HG02885 (cell line): Measurements from ENCODE around the gene ADGB.

Experiments
- ATAC-seq: cut with Tn5 transposase; IDR thresholded peaks from one replicate; pipeline ENCODE4 v1.9.1; 2021; ENCODE audit warnings: mild to moderate bottlenecking; ENCODE audit not compliant: unreplicated experiment, poor library complexity

Gene ADGB

GRCh38 chr6:146620655-146621054, 21.9 kb downstream of the ADGB start:
- ATAC-seq = no peak

DNA sequence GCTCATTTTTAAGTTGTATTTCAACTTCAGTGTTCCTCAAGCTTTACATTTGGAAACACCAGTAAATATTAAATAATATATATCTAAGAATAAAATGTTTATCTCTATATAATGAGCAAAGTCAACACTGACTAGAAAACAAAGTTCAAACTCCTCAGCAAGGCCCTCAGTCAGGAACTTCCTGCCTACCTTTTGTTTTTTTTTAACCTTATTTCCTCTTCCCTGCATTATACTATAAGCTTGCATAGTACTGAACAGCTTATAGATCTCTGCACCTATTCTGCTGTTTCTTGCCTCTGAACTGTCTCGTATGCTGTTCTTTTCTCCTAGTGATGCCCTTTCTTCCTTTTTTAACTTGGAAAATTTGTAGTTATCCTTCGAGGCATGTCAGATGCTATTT, 29.6 kb downstream of the ADGB start:
- no peak for ATAC-seq

GRCh38 chr6:146634022-146634421, 35.2 kb downstream of the ADGB start:
- no peak for ATAC-seq

GRCh38 chr6:146635165-146635564, 36.4 kb downstream of the ADGB start:
- ATAC-seq = no peak

GRCh38 chr6:146636481-146636880, 37.7 kb downstream of the ADGB start:
- no peak for ATAC-seq

GRCh38 chr6:146642921-146643320, 44.1 kb downstream of the ADGB start:
- ATAC-seq = no peak

DNA sequence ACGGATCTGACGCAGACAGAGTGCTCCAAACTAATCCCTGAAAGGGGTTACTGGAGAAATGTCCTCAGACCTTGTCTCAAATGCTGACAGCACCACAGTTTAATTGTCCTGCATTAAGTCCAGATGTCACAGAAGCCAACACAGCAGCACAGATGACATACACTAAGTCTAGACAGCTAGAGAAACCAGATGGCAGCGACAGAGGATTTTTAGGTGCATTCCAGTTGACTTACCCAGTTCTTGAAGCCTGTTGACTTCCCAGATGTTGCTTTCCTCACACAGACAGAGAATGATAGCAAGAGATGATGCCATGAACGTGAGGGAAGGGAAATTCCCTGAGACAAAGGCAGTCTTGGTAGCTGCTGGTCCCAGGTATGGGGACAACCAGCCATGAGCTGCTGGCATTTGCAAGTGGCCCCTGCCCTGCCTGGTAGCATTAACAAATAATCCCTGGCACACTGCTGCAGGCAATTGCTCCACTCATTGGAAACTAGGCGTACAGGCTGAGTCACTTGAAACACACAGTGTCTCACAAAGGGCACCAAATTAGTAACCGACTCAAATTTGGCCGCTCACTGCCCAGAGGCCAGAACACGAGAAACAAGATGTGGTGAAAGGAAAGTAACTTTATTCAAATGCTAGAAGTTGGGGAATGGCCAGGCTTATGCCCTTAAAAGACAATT, 52.2 kb downstream of the ADGB start:
- no peak for ATAC-seq

DNA sequence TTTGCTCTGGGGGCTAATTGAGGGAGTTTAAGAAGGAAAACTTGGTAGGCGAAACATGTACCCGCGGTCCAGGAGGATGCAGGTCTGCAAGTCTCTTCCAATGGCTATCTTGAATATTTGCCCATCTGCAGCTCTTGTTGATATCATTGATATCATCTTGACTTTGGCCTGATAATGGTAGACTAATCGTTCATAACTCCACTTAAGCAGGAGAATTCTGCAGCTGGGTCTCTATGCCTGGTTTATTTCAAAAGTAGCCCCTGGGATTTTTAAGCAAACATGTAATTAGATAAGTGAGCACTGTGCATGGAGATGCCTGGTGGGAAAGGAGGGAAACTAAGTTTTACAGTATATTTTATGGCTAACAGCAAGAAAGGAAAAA, 52.7 kb downstream of the ADGB start:
- ATAC-seq = no peak

DNA sequence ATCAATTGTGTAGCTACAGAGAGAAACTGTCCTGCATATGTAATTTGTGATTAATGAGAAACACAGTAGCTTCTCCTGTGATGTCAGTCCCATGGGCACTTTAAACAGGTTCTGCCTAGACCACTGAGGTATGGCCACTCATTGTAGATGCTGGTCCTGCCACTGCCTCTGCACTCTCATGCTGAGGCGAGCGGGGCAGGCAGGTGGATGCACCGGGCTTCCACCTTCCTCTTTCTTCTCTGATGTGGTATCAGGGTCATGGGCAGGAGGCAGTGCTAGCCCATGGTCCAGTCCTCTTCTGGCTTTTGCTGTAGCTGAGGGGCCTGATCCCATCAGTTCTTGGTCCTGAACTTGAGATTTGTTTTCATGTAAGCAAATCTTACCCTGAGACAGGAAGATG, 58.7 kb downstream of the ADGB start:
- ATAC-seq = no peak

DNA sequence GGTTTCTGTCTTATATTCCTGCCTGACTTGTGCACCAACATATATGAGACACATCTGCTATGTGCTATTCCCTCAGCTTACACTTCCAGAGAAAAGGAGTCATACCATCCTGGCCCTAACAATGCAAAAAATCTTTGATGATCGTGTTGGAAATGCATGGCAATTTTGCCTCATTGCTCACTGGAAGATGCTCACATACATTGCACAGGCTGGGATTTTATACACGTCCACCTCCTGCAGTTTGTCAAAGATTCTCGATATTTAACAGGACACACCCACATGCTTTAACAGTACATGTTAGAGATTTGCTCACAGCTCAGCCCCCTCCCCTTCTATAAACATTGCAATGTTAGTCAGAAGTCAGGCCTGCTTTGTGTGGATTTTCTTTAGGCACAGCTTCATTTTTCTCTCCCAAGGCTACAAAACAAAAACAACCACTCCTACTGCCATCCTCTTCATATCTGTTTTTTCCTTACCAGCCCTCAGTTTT, 66.1 kb downstream of the ADGB start:
- ATAC-seq = no peak

- ATAC-seq = no peak
Measured at GRCh38 chr6:146666909-146667308, 68.1 kb downstream of the ADGB start.

- no peak for ATAC-seq
Measured at GRCh38 chr6:146670161-146670560, 71.4 kb downstream of the ADGB start.

GRCh38 chr6:146673069-146673468, 74.3 kb downstream of the ADGB start:
- no peak for ATAC-seq

- no peak for ATAC-seq
Measured at GRCh38 chr6:146679386-146679785, 80.6 kb downstream of the ADGB start.

DNA sequence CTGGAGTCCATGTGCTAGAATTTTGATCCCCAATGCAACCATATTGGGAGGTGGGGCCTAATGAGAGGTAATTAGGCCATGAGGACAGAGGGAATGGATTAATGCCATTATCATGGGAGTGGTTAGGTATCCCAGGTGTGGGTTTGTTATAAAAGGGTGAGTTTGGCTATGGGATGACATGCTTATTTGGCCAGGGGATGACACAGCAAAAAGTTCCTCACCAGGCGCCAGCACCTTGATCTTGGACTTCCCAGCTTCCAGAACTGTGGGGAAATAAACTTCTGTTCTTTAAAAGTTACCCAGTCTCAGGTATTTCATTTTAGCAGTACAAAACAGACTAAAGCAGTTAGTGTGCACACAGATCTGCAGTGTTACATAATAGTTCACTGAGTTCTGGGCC, 84.1 kb downstream of the ADGB start:
- no peak for ATAC-seq

DNA sequence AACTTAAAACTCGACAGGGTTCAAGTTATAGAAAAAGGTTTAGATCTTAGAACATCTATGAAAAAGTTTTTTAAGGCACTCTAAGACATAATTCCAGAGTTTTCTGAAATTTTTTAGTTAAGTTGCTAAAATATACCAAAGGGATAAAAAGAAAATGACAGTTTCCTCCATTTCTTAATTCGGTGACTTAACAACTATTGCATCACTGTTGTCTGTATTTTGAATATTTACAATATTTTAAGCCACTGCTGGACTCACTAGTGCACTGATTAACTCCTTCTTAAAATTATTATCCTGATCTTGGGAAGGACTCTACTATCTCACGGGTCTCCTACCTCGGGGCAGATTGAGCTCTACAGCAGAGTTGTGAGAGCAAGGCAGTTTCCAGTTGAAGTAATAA, 91.0 kb downstream of the ADGB start:
- ATAC-seq = no peak

GRCh38 chr6:146693342-146693741, 94.6 kb downstream of the ADGB start:
- no peak for ATAC-seq

DNA sequence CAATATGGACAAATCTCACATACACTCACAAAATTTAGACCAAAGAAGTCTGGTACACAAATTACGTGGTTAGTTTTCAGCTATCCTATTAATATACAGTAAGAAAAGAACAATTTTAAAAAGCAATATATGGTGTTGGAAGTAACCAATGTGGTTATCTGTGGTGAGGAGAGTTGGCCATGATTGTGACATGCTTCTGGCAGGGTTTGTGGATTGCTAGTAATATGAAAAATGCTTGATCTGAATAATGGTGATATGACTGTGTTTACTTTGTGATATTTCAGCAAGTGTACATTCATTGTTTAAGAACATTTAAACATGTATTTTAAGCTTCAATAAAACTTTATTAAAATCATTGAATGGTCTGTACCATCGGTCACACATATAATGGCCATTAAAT, 99.1 kb downstream of the ADGB start:
- ATAC-seq = no peak

DNA sequence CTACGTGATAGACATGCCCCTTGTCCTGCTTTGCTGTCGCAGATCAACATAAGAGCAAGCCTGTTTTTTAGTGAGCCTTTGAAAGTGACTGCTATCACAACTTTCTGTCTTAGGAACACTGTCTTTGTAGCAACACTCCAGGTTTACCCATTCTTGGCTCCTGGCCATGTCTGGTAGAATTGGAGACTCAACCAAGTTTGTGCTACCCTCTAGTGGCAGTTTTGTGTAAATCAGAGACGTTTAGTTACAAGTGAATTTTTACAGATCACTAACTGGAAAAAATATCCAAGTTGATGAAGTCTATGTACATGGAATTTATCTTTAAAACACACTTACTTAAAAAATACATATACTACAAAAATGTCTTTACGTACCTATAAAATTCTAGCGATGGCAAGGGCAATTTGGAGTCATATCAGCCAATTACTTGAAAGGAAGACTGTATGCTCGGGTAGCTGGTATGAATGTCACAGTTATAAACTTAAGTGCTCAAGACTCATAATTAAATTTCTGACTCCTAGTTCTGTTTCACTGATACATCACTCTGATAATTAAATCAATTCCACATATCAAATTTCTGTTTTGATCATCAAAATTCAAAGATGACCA, 101.4 kb downstream of the ADGB start:
- ATAC-seq = peak; percentile 89

GRCh38 chr6:146701632-146702031, 102.9 kb downstream of the ADGB start:
- no peak for ATAC-seq

- ATAC-seq = no peak
Measured at GRCh38 chr6:146709036-146709622, 110.4 kb downstream of the ADGB start.

DNA sequence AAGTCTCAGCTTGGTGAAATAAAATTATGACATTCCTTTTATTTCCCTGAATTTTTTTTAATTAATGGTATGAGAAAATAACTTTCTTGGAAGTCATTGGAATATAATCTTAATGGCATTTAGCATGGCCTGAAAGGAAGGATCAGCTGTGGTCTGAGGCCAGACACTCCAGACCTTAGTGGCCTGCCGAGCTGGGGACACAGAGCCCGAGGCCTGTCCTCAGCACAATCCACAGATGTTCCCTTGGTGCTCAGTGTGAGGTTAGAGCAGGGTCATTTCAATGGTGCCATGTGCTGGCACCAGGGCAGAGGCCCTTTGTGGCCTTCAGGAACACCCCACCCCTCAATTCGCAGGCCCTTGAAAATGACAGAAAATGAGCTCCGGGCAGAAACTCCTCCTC, 120.6 kb downstream of the ADGB start:
- no peak for ATAC-seq
